H1 (cell line): ENCODE results near the gene GPR15LG. TPM values are rescaled to one million over a fixed set of nuclear protein-coding genes. Genes with fewer than 3 reads are reported as not detected.

ENCODE experiments used
- CTCF ChIA-PET: fragments of 300-600 bp; sonication (Branson Sonifier 250); formaldehyde crosslinking; loops from one replicate; lab custom pipeline; 2021; ENCODE audit not compliant: partially characterized antibody; lab: Charles Lee
- POLR2A ChIA-PET: fragments of 300-600 bp; sonication (Branson Sonifier 250); formaldehyde crosslinking; loops from one replicate; lab custom pipeline; 2021; ENCODE audit warnings: inconsistent platforms; ENCODE audit not compliant: partially characterized antibody; lab: Charles Lee
- DNase-seq, 2 experiments: peaks; one replicate each; pipeline versions ENCODE4 v3.0.0 to v3.0.0-alpha.2; 2010 to 2022; ENCODE audit warnings: low spot score in 2 of 2, low read depth in 1 of 2, mixed read lengths in 1 of 2
- FAIRE-seq: peaks from 2 replicates; lab custom pipeline; 2011; peaks lifted over from hg19 to GRCh38; lab: Jason Lieb, UNC
- H2AFZ ChIP-seq: 2 replicates; pipeline ENCODE4 v1.8.1; 2012; ENCODE audit warnings: low read length, inconsistent platforms
- H2AK5ac ChIP-seq: 2 replicates; pipeline ENCODE4 v1.6.1; 2013; ENCODE audit warnings: low read depth, low read length
- H2BK120ac ChIP-seq: replicated peaks from 2 replicates; pipeline ENCODE3; 2013; ENCODE audit warnings: low read depth, low read length, inconsistent platforms
- H2BK12ac ChIP-seq: 2 replicates; pipeline ENCODE4 v1.6.1; 2013; ENCODE audit warnings: low read depth, low read length
- H2BK15ac ChIP-seq: 2 replicates; pipeline ENCODE4 v1.6.1; 2013; ENCODE audit warnings: low read length
- H2BK20ac ChIP-seq: 2 replicates; pipeline ENCODE4 v1.6.1; 2013; ENCODE audit warnings: low read length
- H2BK5ac ChIP-seq: 2 replicates; pipeline ENCODE4 v1.6.1; 2013; ENCODE audit warnings: low read depth, low read length
- H3K14ac ChIP-seq: 2 replicates; pipeline ENCODE4 v1.6.1; 2013; ENCODE audit warnings: inconsistent platforms; ENCODE audit not compliant: insufficient read length
- H3K18ac ChIP-seq: 2 replicates; pipeline ENCODE4 v1.6.1; 2013; ENCODE audit warnings: low read length; ENCODE audit errors: extremely low read depth
- H3K23ac ChIP-seq: 2 replicates; pipeline ENCODE4 v1.6.1; 2013; ENCODE audit warnings: inconsistent platforms; ENCODE audit not compliant: insufficient read length
- H3K23me2 ChIP-seq: 2 replicates; pipeline ENCODE4 v1.6.1; 2013; ENCODE audit warnings: low read depth, low read length
- H3K27ac ChIP-seq: 2 replicates; pipeline ENCODE4 v1.6.1; 2011; ENCODE audit warnings: low read depth, low read length, inconsistent platforms
- H3K27me3 ChIP-seq, 4 experiments: replicated peaks in 1 of 4; 1 replicate in 1 of 4; 2 replicates in 3 of 4; pipeline versions ENCODE4 v1.6.1 to v1.8.1; 2011 to 2013; ENCODE audit warnings: low read length in 3 of 4, mild to moderate bottlenecking in 3 of 4, inconsistent platforms in 2 of 4, mixed read lengths in 2 of 4, moderate library complexity in 1 of 4; ENCODE audit not compliant: control insufficient read depth in 3 of 4, insufficient read depth in 3 of 4; ENCODE audit errors: extremely low read depth in 1 of 4
- H3K36me3 ChIP-seq, 4 experiments: 2 replicates each; pipeline versions ENCODE4 v1.6.1 to v1.8.1; 2011 to 2013; ENCODE audit warnings: mild to moderate bottlenecking in 4 of 4, low read length in 3 of 4, moderate library complexity in 2 of 4, control low read depth in 1 of 4, inconsistent platforms in 1 of 4; ENCODE audit not compliant: insufficient read depth in 4 of 4, control insufficient read depth in 2 of 4
- H3K4ac ChIP-seq: replicated peaks from 2 replicates; pipeline ENCODE3; 2013; ENCODE audit warnings: low read length, low read depth, mixed read lengths, inconsistent platforms; ENCODE audit not compliant: insufficient read length
- H3K4me1 ChIP-seq, 4 experiments: replicated peaks in 1 of 4; 1 replicate in 1 of 4; 2 replicates in 3 of 4; pipeline versions ENCODE4 v1.6.1 to v1.8.1; 2011 to 2013; ENCODE audit warnings: low read length in 3 of 4, inconsistent platforms in 2 of 4, mixed read lengths in 1 of 4; ENCODE audit not compliant: insufficient read depth in 4 of 4, control insufficient read depth in 3 of 4
- H3K4me2 ChIP-seq, 2 experiments: 2 replicates each; pipeline versions ENCODE4 v1.6.1 to v1.8.1; 2011 to 2013; ENCODE audit warnings: low read depth in 2 of 2, low read length in 2 of 2, control low read depth in 1 of 2, inconsistent platforms in 1 of 2, mild to moderate bottlenecking in 1 of 2; ENCODE audit not compliant: insufficient read depth in 1 of 2
- H3K4me3 ChIP-seq, 4 experiments: fragments of 200-600, 300-600 bp in 1 of 4; sonication (generic), shearing (Covaris generic), sonication (Bioruptor Twin) in 1 of 4; 2 replicates each; pipeline versions ENCODE4 v1.5.1 to v1.8.1; 2011 to 2016; ENCODE audit warnings: low read length in 4 of 4, low read depth in 3 of 4, control low read depth in 2 of 4, inconsistent platforms in 2 of 4, mild to moderate bottlenecking in 2 of 4, mixed read lengths in 1 of 4, moderate library complexity in 1 of 4; ENCODE audit not compliant: insufficient read depth in 2 of 4; ENCODE audit errors: extremely low read depth in 1 of 4
- H3K56ac ChIP-seq: replicated peaks from 2 replicates; pipeline ENCODE3; 2013; ENCODE audit warnings: low read depth, mild to moderate bottlenecking, mixed read lengths, low read length, inconsistent platforms; ENCODE audit not compliant: insufficient read length
- H3K79me1 ChIP-seq: 2 replicates; pipeline ENCODE4 v1.6.1; 2013; ENCODE audit warnings: low read depth, low read length, control low read depth
- H3K79me2 ChIP-seq, 2 experiments: 2 replicates each; pipeline versions ENCODE4 v1.6.1 to v1.8.1; 2012 to 2013; ENCODE audit warnings: low read length in 2 of 2, mild to moderate bottlenecking in 2 of 2, inconsistent platforms in 1 of 2; ENCODE audit not compliant: insufficient read depth in 2 of 2, control insufficient read depth in 1 of 2
- H3K9ac ChIP-seq, 4 experiments: replicated peaks in 1 of 4; 1 replicate in 1 of 4; 2 replicates in 3 of 4; pipeline versions ENCODE4 v1.6.1 to v1.8.1; 2011 to 2013; ENCODE audit warnings: low read depth in 3 of 4, low read length in 3 of 4, control low read depth in 2 of 4, mild to moderate bottlenecking in 2 of 4, moderate library complexity in 2 of 4, inconsistent platforms in 1 of 4; ENCODE audit errors: extremely low read depth in 1 of 4
- H3K9me3 ChIP-seq, 2 experiments: 2 replicates each; pipeline versions ENCODE4 v1.6.1 to v1.8.1; 2012 to 2013; ENCODE audit warnings: mild to moderate bottlenecking in 2 of 2, moderate library complexity in 2 of 2, control low read depth in 1 of 2, inconsistent platforms in 1 of 2, low read depth in 1 of 2, low read length in 1 of 2, mixed read lengths in 1 of 2; ENCODE audit not compliant: insufficient read depth in 2 of 2
- H4K20me1 ChIP-seq, 2 experiments: replicated peaks in 1 of 2; 2 replicates each; pipeline versions ENCODE3 to v1.8.1; 2011 to 2013; ENCODE audit warnings: inconsistent platforms in 2 of 2, low read length in 2 of 2, mild to moderate bottlenecking in 1 of 2; ENCODE audit not compliant: insufficient read depth in 2 of 2, control insufficient read depth in 1 of 2
- H4K5ac ChIP-seq: 2 replicates; pipeline ENCODE4 v1.6.1; 2013; ENCODE audit warnings: low read length, low read depth, mixed read lengths, inconsistent platforms; ENCODE audit not compliant: insufficient read length
- H4K8ac ChIP-seq: 2 replicates; pipeline ENCODE4 v1.8.0; 2013; ENCODE audit warnings: mild to moderate bottlenecking, moderate library complexity, low read length, inconsistent platforms; ENCODE audit not compliant: insufficient read depth; ENCODE audit errors: extremely low read depth
- H4K91ac ChIP-seq: replicated peaks from 2 replicates; pipeline ENCODE3; 2013; ENCODE audit warnings: low read length, mixed read lengths, inconsistent platforms; ENCODE audit not compliant: insufficient read length
- SRF ChIP-seq: IDR thresholded peaks from 2 replicates; pipeline ENCODE4 v1.6.1; 2011; ENCODE audit warnings: mild to moderate bottlenecking, low read depth, low read length, moderate library complexity
- WGBS, 2 experiments: shearing (Covaris generic) in 1 of 2; methylation state at CpG; one replicate each; pipeline versions ENCODE4 v1.1.6 to v1.1.7; 2013 to 2015; ENCODE audit warnings: low lambda C conversion rate in 2 of 2, mixed read lengths in 2 of 2, inconsistent platforms in 1 of 2, low coverage in 1 of 2, missing lambda C conversion rate in 1 of 2; ENCODE audit not compliant: insufficient replicate concordance in 2 of 2, insufficient coverage in 1 of 2, insufficient read length in 1 of 2; ENCODE audit errors: extremely low coverage in 1 of 2, missing lambda C conversion rate in 1 of 2; 5-methylcytosine and 5-hydroxymethylcytosine counted together
- polyA plus RNA-seq, 7 experiments: library from polyadenylated mRNA; depleted of rRNA in 3 of 7; stranded (reverse) in 5 of 7; unstranded in 2 of 7; fragments of >200 nt in 5 of 7; fragments of 200-250 nt in 2 of 7; gene quantifications; 1 replicate in 5 of 7; 2 replicates in 1 of 7; 4 replicates in 1 of 7; pipeline versions ENCODE4 v1.2.1 to v1.2.3, GENCODE V29; 2011 to 2013; ENCODE audit warnings: missing spikeins in 2 of 7, mixed read lengths in 2 of 7
- total RNA-seq: library from RNA; stranded (reverse); fragmentation: NEBNext Ultra II Directional; extraction: Animal tissue kit (Norgen Biotek cat#: 25700); gene quantifications from 2 replicates; pipeline ENCODE4 v1.2.1, GENCODE V29; 2021

Gene GPR15LG
- total and polyA plus RNA-seq, 2 of the 8 experiments (the other 6 are each of a cell fraction or from before 2014, with no cell fraction given): not detected

DNA sequence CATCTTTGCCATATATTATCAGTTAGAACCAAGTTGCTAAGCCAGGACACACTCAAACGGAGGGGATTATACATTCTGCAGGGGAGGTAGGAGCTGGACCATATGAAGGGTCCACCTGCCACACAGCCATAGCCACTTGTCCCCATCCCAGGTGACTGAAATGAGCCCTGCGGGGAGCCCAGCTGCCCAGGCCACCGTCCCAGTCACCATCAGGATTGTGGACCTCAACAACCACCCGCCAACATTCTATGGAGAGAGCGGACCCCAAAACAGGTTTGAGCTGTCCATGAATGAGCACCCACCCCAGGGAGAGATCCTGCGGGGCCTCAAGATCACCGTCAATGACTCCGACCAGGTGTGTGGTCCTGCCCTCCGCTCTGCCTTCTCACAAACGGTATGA lies 34.4 kb downstream of the GPR15LG start:
- FAIRE-seq: no peak

More for the DNA sequence above, 34.4 kb downstream of the GPR15LG start:
- H3K23me2 ChIP-seq: no peaks in the 10 kb centered on the region
- H2AK5ac ChIP-seq: no peak overlapping the region
- TF ChIP-seq SRF: no peak
- no peaks in the 10 kb centered on the region for H3K79me1 ChIP-seq
- no peak overlapping the region for H2AFZ ChIP-seq
- no peak overlapping the region for H3K4me2 ChIP-seq
- no peak overlapping the region for H3K27ac ChIP-seq
- ChIA-PET CTCF (interaction anchor here (0.8 to 10.8 kb wide), 14 partner anchors 7 to 94 kb away, joined by 3 to 248 read pairs (median 4); partner anchors contain the start of genes GHITM, GPR15LG and LRIT2), POLR2A (interaction anchor here (0.6 kb wide), 2 partner anchors 50 to 53 kb away, joined by 3 read pairs; no protein-coding TSS in a partner anchor)
- no peaks in the 10 kb centered on the region for H3K9me3 ChIP-seq
- no peak overlapping the region for H2BK12ac ChIP-seq
- no peak overlapping the region for H3K23ac ChIP-seq
- no peak overlapping the region for H3K18ac ChIP-seq
- no peak overlapping the region for H3K4me3 ChIP-seq
- H2BK15ac ChIP-seq: no peak overlapping the region
- 93% methylated on average over 10 of the region's 10 CpGs; no CpG with 5 or more reads in 1 of the 2 experiments for WGBS, 2 experiments
- no peak for DNase-seq
- no peak overlapping the region for H3K14ac ChIP-seq
- no peak overlapping the region for H4K91ac ChIP-seq
- H3K4ac ChIP-seq: no peak overlapping the region
- H2BK20ac ChIP-seq: no peak overlapping the region
- no peak overlapping the region for H3K56ac ChIP-seq
- H2BK120ac ChIP-seq: no peak overlapping the region
- no peak overlapping the region for H3K9ac ChIP-seq
- H4K5ac ChIP-seq: no peak overlapping the region
- no peaks in the 10 kb centered on the region for H3K36me3 ChIP-seq
- H3K4me1 ChIP-seq: no peaks in the 10 kb centered on the region
- no peaks in the 10 kb centered on the region for H3K79me2 ChIP-seq
- no peaks in the 10 kb centered on the region for H3K27me3 ChIP-seq
- no peaks in the 10 kb centered on the region for H4K20me1 ChIP-seq
- no peak overlapping the region for H4K8ac ChIP-seq
- no peak overlapping the region for H2BK5ac ChIP-seq
